ENCODE results near the gene SCRN2.

The SCRN2 gene

GRCh38 chr17:47844814-47845715 lies 4.0 kb upstream of the SCRN2 start:
- no peak for DNase-seq

DNA sequence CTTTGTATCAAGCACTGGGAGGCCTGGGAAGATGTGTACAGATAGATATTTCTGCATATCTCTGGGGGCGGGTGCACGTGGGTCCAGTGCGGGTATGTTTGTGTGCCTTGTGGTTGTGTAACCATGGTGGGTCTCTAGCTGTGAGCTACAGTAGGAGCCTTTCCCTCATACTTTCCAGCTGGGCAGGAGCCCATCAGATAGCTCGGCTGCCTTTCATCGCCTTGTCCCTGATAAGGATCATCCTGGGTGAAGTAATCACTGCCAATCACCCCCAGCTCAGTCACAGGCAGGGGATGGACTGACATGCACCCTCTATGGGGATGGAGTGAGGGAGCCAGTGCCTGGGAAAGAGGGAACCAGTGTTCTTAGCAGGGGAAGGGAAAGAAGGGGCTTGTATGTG lies 3.2 kb upstream of the SCRN2 start:
- DNase-seq: no peak

DNA sequence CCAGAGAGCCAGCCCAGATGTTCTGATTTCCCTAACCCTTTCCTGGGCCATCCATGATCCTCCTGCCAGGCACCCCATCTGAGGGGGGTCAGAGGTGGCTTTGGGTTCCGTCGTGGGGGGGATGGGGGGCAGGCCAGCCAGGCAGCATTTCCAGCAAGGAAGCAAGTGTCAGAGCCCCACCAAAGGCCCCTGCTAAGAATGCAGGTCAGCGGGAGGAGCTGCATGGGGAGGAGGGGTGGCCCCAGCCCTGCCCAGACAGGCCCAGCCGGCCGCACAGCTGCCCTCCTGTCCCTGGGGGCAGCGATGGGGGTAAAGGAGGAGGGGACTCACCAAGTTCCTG lies 2.3 kb upstream of the SCRN2 start:
- no peak for DNase-seq

DNA sequence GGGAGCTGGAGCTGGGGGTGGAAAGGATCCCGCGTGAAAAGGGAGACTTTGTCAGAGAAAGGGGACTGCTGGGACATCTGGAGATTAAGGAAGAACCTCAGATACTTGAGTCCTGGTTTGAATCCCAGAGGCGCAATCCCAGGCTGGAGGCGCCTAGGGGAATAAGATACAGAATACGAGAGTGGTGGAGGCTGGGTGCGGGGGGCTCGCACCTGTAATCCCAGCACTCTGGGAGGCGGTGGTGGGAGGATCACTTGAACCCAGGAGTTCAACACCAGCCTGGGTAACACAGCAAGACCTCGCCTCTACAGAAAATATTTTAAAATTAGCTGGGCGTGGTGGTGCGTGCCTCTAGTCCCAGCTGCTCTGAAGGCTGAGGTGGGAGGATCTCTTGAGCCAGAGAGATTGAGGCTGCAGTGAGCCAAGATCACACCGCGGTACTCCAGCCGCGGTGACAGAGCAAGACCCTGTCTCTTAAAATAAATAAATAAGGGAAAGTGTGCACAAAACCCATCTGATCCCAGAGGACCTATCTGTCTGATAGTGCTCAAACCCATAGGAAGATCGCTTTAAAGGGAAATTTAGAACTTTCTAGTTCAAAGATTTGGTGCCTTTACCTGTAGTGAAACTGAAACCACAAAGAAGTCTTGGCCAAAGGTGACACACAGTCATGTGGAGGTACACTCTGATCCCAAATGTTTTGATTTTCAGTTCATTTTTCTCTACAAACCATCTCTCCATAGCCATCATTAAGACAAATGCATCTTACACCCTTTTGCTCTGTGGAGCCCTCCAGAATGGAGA lies 617 bp upstream of the SCRN2 start:
- no peak for DNase-seq

DNA sequence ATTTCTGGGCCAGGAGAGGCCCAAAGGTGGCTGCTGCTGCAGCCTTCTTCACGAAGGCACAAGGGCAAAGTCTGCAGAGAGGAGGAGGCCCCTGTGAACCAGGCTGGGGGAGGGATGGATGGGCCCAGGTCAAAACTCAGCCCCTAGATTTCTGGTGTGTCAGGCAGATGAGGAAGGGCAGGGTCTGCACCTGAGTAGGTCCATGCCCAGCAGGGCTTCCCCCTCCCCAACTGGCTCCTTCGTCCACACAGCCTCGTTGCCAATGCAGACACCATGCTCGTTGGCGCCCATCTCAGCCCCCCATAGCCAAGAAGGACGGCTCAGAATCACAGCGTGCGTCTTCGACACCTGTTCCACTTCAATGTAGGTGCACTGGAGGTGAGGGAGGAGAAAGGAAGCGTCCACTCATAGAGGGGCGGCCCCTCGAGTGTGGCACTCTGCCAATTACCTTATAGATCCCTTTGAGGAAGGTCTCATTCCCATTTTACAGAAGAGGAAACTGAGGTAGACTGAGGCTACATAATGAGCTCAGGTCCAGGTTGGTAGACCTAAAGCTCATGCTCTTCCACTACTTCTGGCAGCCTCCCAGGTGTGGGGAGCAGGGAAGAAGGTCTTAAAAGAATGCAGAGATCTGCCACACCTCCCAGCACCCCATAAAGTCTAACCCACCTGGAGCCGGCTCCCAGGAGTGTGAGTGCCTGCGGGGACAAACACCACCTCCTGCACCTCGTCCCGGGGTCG lies 902 bp downstream of the SCRN2 start:
- DNase-seq: no peak

- no peak for DNase-seq
Observed at GRCh38 chr17:47839071-47839470, 2.0 kb downstream of the SCRN2 start.

GRCh38 chr17:47838636-47839035 lies 2.4 kb downstream of the SCRN2 start:
- DNase-seq: no peak

GRCh38 chr17:47837401-47838039 lies 3.6 kb downstream of the SCRN2 start:
- DNase-seq: no peak

- no peak for DNase-seq
Observed at GRCh38 chr17:47836601-47837000, 4.5 kb downstream of the SCRN2 start.

GRCh38 chr17:47834756-47835155 lies 6.3 kb downstream of the SCRN2 start:
- DNase-seq: no peak

GRCh38 chr17:47831934-47832327 lies 9.1 kb downstream of the SCRN2 start:
- no peak for DNase-seq

GRCh38 chr17:47831003-47831933 lies 9.8 kb downstream of the SCRN2 start, which contains the start of the genes LRRC46 and MRPL10:
Gene LRRC46 (plus strand): TSS chr17:47831670. CDS start chr17:47831990, 320 bp downstream.
Gene MRPL10 (minus strand): TSS chr17:47831541. CDS start chr17:47831511, 30 bp downstream.
- peak; percentile 84 for DNase-seq

- no peak for DNase-seq
Observed at GRCh38 chr17:47830396-47831002, 10.6 kb downstream of the SCRN2 start.

GRCh38 chr17:47829870-47830269 lies 11.2 kb downstream of the SCRN2 start:
- no peak for DNase-seq

- DNase-seq: no peak
Observed at GRCh38 chr17:47823519-47823918, 17.6 kb downstream of the SCRN2 start.

GRCh38 chr17:47822785-47823184 lies 18.3 kb downstream of the SCRN2 start:
- DNase-seq: no peak

GRCh38 chr17:47821424-47822391 lies 19.4 kb downstream of the SCRN2 start, which contains the start of gene OSBPL7:
Gene OSBPL7 (minus strand): TSS chr17:47821794. CDS start chr17:47820278, 1,516 bp downstream.
- peak; percentile 65 for DNase-seq

DNA sequence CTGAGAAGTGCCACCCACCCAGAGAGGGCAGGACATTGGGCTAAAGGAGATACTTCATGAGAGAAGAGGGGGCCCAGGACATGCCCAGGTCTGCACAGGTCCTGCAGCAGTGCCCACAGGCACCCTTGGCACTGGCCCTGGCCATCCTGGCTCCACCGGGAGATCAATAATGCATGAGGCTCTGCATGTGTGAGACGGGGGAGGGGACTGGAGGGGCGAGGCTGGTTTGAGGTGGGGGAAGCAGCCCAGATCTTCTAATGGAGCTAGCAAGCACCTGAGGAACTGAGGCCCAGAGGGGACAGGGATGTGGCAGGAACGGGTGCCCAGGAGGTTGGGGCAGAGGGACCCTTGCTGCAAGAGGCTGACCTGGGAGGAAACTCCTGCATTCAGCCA lies 20.0 kb downstream of the SCRN2 start:
- DNase-seq: no peak

DNA sequence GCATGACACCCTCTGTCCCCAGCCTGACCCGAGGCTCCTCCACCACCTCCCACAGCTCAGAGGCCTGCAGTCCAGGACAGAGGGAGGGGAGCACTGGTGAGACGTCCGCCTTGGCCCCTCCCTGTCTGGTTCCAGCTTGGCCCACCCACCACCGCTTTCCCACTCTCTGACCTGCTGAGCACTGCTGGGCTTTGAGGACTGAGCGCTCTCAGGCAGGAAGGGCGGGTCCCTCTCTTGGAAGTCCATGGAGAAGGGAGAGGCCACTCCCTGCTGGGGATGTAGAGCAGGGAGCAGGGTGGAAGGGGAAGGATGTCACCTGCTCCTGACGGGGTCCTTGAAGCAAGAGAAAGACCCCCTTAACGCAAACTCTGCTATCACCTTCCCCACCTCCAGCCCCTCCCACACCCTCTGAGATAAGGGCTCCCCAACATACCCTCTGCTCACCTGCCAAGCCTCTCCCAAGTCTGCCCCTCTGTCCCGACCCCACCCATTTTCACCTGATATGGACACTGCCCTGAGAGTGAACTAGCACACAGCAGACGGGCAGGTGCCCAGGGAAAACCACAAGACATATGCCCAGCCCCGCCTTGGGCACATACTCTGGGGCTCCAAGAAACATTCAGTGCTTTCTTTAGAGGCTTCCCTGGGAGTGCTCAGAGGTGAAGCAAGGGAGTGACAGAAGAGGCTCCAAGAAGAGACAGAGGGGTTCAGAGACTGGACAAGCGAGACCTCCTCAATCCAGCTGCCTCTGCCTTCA lies 20.9 kb downstream of the SCRN2 start:
- no peak for DNase-seq
